IMR-90 (cell line): ENCODE results near the gene IRF5. TPM values are rescaled to one million over a fixed set of nuclear protein-coding genes. Genes with fewer than 3 reads are reported as not detected.

Source experiments
- ATAC-seq: fragments of 200-7000 bp; cut with Tn5 transposase; 2 replicates; pipeline ENCODE4 v1.9.1; 2020; ENCODE audit warnings: low read depth, mild to moderate bottlenecking, moderate library complexity
- BruUV-seq: library from RNA; stranded (reverse); fragments of 400-500 nt; replicated peaks from 2 replicates; lab custom pipeline; 2021; lab: Mats Ljungman, UMichigan
- CTCF ChIA-PET: fragments of 300-600 bp; formaldehyde crosslinking; extraction: SDS; loops from one replicate; lab custom pipeline; 2021; ENCODE audit warnings: antibody characterized with exemption; lab: Yijun Ruan, JAX
- POLR2A ChIA-PET: fragments of 300-600 bp; sonication (Branson Sonifier 250); formaldehyde crosslinking; loops from one replicate; lab custom pipeline; 2022; ENCODE audit warnings: antibody characterized with exemption; ENCODE audit not compliant: unreplicated experiment; lab: Charles Lee
- DNase-seq: peaks from one replicate; pipeline ENCODE4 v3.0.0; 2013
- H2AFZ ChIP-seq: replicated peaks from 2 replicates; pipeline ENCODE3; 2013; ENCODE audit warnings: low read length, mild to moderate bottlenecking; ENCODE audit not compliant: poor library complexity
- H2AK5ac ChIP-seq: 2 replicates; pipeline ENCODE4 v1.6.1; 2013; ENCODE audit warnings: low read depth, low read length, inconsistent platforms
- H2AK9ac ChIP-seq: replicated peaks from 2 replicates; pipeline ENCODE3; 2013; ENCODE audit warnings: mild to moderate bottlenecking, low read depth, low read length, moderate library complexity; ENCODE audit not compliant: poor library complexity
- H2BK120ac ChIP-seq: 2 replicates; pipeline ENCODE4 v1.6.1; 2013; ENCODE audit warnings: low read depth, low read length, inconsistent platforms
- H2BK15ac ChIP-seq: 3 replicates; pipeline ENCODE4 v1.6.1; 2013; ENCODE audit warnings: low read depth, low read length, inconsistent platforms
- H2BK20ac ChIP-seq: 2 replicates; pipeline ENCODE4 v1.6.1; 2013; ENCODE audit warnings: low read depth, mild to moderate bottlenecking, inconsistent platforms, low read length, moderate library complexity
- H2BK5ac ChIP-seq: 2 replicates; pipeline ENCODE4 v1.6.1; 2013; ENCODE audit warnings: mild to moderate bottlenecking, low read depth, low read length, inconsistent platforms; ENCODE audit not compliant: poor library complexity, severe bottlenecking
- H3K14ac ChIP-seq: replicated peaks from 2 replicates; pipeline ENCODE4 v1.6.1; 2013; ENCODE audit warnings: low read depth, low read length, inconsistent platforms
- H3K18ac ChIP-seq: 2 replicates; pipeline ENCODE4 v1.6.1; 2013; ENCODE audit warnings: low read depth, low read length, control low read depth
- H3K23ac ChIP-seq: 2 replicates; pipeline ENCODE4 v1.6.1; 2013; ENCODE audit warnings: low read depth, low read length, inconsistent platforms
- H3K27ac ChIP-seq: 2 replicates; pipeline ENCODE4 v1.5.1; 2013; ENCODE audit warnings: mild to moderate bottlenecking, control low read depth, low read length; ENCODE audit not compliant: insufficient read depth
- H3K27me3 ChIP-seq: 2 replicates; pipeline ENCODE4 v1.6.1; 2013; ENCODE audit warnings: low read length; ENCODE audit not compliant: control insufficient read depth, insufficient read depth
- H3K36me3 ChIP-seq: 2 replicates; pipeline ENCODE4 v1.6.1; 2013; ENCODE audit warnings: low read length, mixed read lengths; ENCODE audit not compliant: control insufficient read depth, insufficient read depth
- H3K4ac ChIP-seq: 2 replicates; pipeline ENCODE4 v1.6.1; 2013; ENCODE audit warnings: low read depth, low read length, inconsistent platforms
- H3K4me1 ChIP-seq: 2 replicates; pipeline ENCODE4 v1.6.1; 2013; ENCODE audit warnings: low read length, mixed read lengths; ENCODE audit not compliant: control insufficient read depth, insufficient read depth
- H3K4me2 ChIP-seq: 2 replicates; pipeline ENCODE4 v1.6.1; 2013; ENCODE audit warnings: low read depth, mild to moderate bottlenecking, control low read depth, low read length, moderate library complexity
- H3K4me3 ChIP-seq: 2 replicates; pipeline ENCODE4 v1.5.1; 2013; ENCODE audit warnings: low read depth, mild to moderate bottlenecking, control low read depth, low read length, moderate library complexity; ENCODE audit not compliant: insufficient read depth
- H3K56ac ChIP-seq: 2 replicates; pipeline ENCODE4 v1.6.1; 2013; ENCODE audit warnings: low read length, inconsistent platforms; ENCODE audit not compliant: insufficient read depth; ENCODE audit errors: extremely low read depth
- H3K79me1 ChIP-seq, 2 experiments: 2 replicates each; pipeline ENCODE4 v1.6.1; 2013; ENCODE audit warnings: low read length in 2 of 2, inconsistent platforms in 1 of 2, low read depth in 1 of 2
- H3K9ac ChIP-seq: 2 replicates; pipeline ENCODE4 v1.6.1; 2013; ENCODE audit warnings: low read depth, low read length, control low read depth
- H3K9me1 ChIP-seq: 2 replicates; pipeline ENCODE4 v1.6.1; 2013; ENCODE audit warnings: low read length, inconsistent platforms; ENCODE audit not compliant: insufficient read depth
- H3K9me3 ChIP-seq: 2 replicates; pipeline ENCODE4 v1.6.1; 2013; ENCODE audit warnings: low read length; ENCODE audit not compliant: control insufficient read depth, insufficient read depth
- H4K20me1 ChIP-seq: 2 replicates; pipeline ENCODE4 v1.6.1; 2013; ENCODE audit warnings: low read length, inconsistent platforms; ENCODE audit not compliant: insufficient read depth
- H4K5ac ChIP-seq: 2 replicates; pipeline ENCODE4 v1.6.1; 2013; ENCODE audit warnings: mild to moderate bottlenecking, low read depth, low read length, control low read depth
- H4K8ac ChIP-seq, 2 experiments: 2 replicates each; pipeline ENCODE4 v1.6.1; 2013; ENCODE audit warnings: low read depth in 2 of 2, low read length in 2 of 2, control low read depth in 1 of 2, inconsistent platforms in 1 of 2
- H4K91ac ChIP-seq: 2 replicates; pipeline ENCODE4 v1.6.1; 2013; ENCODE audit warnings: low read depth, low read length, inconsistent platforms; ENCODE audit not compliant: insufficient read depth
- CEBPB ChIP-seq: IDR thresholded peaks from 2 replicates; pipeline ENCODE4 v1.6.1; 2012; ENCODE audit warnings: low read depth, low read length, improper control_type of control experiment
- WGBS, 2 experiments: methylation state at CpG; one replicate each; pipeline versions ENCODE4 v1.1.5 to v1.1.7; 2013; ENCODE audit warnings: missing lambda C conversion rate in 2 of 2; ENCODE audit not compliant: insufficient read length in 1 of 2; ENCODE audit errors: extremely low coverage in 2 of 2; 5-methylcytosine and 5-hydroxymethylcytosine counted together
- dilution Hi-C: fragments of 300-500 bp; cut with HindIII; formaldehyde crosslinking; loops from one replicate; pipeline ENCODE4 v1.14.3; 2018; ENCODE audit warnings: low sequenced_read_pairs; ENCODE audit not compliant: unreplicated experiment
- in situ Hi-C: fragments of 300-500 bp; cut with MboI; formaldehyde crosslinking; loops from 3 replicates; pipeline ENCODE4 v1.14.3; 2019; ENCODE audit warnings: low sequenced_read_pairs, inconsistent platforms, mixed read lengths
- intact Hi-C: fragments of 100-400 bp; cut with micrococcal nuclease; formaldehyde crosslinking; loops from 2 replicates; pipeline ENCODE4 v1.10.0; 2022
- polyA plus RNA-seq, 3 experiments: library from polyadenylated mRNA; depleted of rRNA; stranded (reverse); fragments of >200 nt; gene quantifications; 2 replicates each; pipeline ENCODE4 v1.2.3, GENCODE V29; 2012; ENCODE audit warnings: low replicate concordance in 1 of 3
- total RNA-seq: library from RNA; depleted of rRNA; stranded (reverse); fragments of >200 nt; gene quantifications from 2 replicates; pipeline ENCODE4 v1.2.3, GENCODE V29; 2012

IRF5 gene
- total and polyA plus RNA-seq, 2 of the 4 experiments (the other 2 are of a cell fraction), result 0.14 to 0.18 TPM

DNA sequence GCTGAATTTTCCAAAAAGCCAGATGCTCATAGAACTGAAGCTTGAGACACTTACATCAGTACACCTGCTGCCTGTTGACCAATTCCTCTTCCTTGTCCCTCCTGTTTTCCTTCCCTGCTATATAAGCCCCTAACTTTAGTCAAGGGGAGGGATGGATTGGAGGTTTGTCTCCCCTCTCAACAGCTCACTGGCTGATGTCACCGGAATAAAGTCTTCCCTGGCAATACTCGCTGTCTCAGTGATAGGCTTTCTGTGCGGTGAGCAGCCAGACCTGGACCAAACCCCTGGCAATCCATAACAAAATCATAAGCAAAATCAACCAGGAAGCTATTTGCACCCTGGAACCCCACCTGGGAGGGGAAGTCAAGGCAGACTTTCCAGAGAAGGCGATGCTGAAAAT lies 929 bp upstream of the IRF5 start:
- no TSS peak for BruUV-seq
- Histone ChIP-seq H4K20me1 (no peaks in the 10 kb centered on the region; the same call in 1 of the 2 replicates), H3K36me3 (no peaks in the 10 kb centered on the region), H3K27me3 (peaks cover 89% of the 10 kb centered on the region), H3K56ac (no peak overlapping the region), H3K4me2 (no peak overlapping the region), H4K5ac (no peak overlapping the region), H2AFZ (no peak overlapping the region), H2BK20ac (no peak overlapping the region), H3K18ac (no peak overlapping the region), H2AK9ac (no peak overlapping the region), H3K4ac (no peak overlapping the region), H2AK5ac (no peak overlapping the region), H3K23ac (no peak overlapping the region), H3K9me3 (no peaks in the 10 kb centered on the region), H4K8ac (no peak overlapping the region), H3K9me1 (no peaks in the 10 kb centered on the region), H3K4me1 (no peaks in the 10 kb centered on the region; the same call in 1 of the 2 replicates), H4K91ac (no peak overlapping the region), H3K27ac (no peak overlapping the region), H3K9ac (no peak overlapping the region), H3K14ac (no peak overlapping the region), H3K4me3 (no peak overlapping the region), H2BK15ac (no peak overlapping the region), H2BK120ac (no peak overlapping the region), H3K79me1 (no peaks in the 10 kb centered on the region), H2BK5ac (no peak overlapping the region)
- in situ Hi-C loops, result no loop called here
- dilution Hi-C loops, result no loop called here
- CTCF ChIA-PET, result no interaction called here
- POLR2A ChIA-PET, result no interaction called here
- intact Hi-C loops, result no loop called here
- DNase-seq (no peak), ATAC-seq (no peak)
- TF ChIP-seq CEBPB, result no peak
- WGBS, 2 experiments, result no CpG with 5 or more reads among the region's 4 CpGs
